GM23248 (cell line): ENCODE measurements around the gene TOLLIP. TPM values are rescaled to one million over a fixed set of nuclear protein-coding genes. Genes with fewer than 3 reads are reported as not detected.

ENCODE experiments used
- DNase-seq: peaks from one replicate; pipeline ENCODE4 v3.0.0-alpha.2; 2015
- H2AFZ ChIP-seq: fragments of 200-600 bp; sonication (generic); 2 replicates; pipeline ENCODE4 v1.6.1; 2016; ENCODE audit warnings: antibody characterized with exemption
- H3F3A ChIP-seq: fragments of 200-600 bp; sonication (generic); 2 replicates; pipeline ENCODE4 v1.6.1; 2016; ENCODE audit warnings: mild to moderate bottlenecking, antibody characterized with exemption, mixed run types; ENCODE audit not compliant: insufficient read depth
- H3K27ac ChIP-seq: fragments of 200-600 bp; sonication (generic); 2 replicates; pipeline ENCODE4 v1.5.1; 2016; ENCODE audit warnings: mild to moderate bottlenecking
- H3K27me3 ChIP-seq: fragments of 200-600 bp; sonication (generic); replicated peaks from 2 replicates; pipeline ENCODE4 v1.6.1; 2016; ENCODE audit warnings: mild to moderate bottlenecking; ENCODE audit not compliant: insufficient read depth
- H3K36me3 ChIP-seq: fragments of 200-600 bp; sonication (generic); 2 replicates; pipeline ENCODE4 v1.6.1; 2016; ENCODE audit warnings: low read depth, mild to moderate bottlenecking
- H3K4me1 ChIP-seq: fragments of 200-600 bp; sonication (generic); 2 replicates; pipeline ENCODE4 v1.6.1; 2016; ENCODE audit warnings: mild to moderate bottlenecking; ENCODE audit not compliant: insufficient read depth
- H3K4me2 ChIP-seq: fragments of 200-600 bp; sonication (generic); one replicate; pipeline ENCODE4 v1.6.1; 2016; ENCODE audit warnings: mild to moderate bottlenecking; ENCODE audit not compliant: unreplicated experiment
- H3K4me3 ChIP-seq: fragments of 200-600 bp; sonication (generic); 2 replicates; pipeline ENCODE4 v1.5.1; 2016; ENCODE audit warnings: mild to moderate bottlenecking
- H3K79me2 ChIP-seq: fragments of 200-600 bp; sonication (generic); 2 replicates; pipeline ENCODE4 v1.6.1; 2016; ENCODE audit warnings: mild to moderate bottlenecking; ENCODE audit not compliant: insufficient read depth
- H3K9ac ChIP-seq: fragments of 200-600 bp; sonication (generic); 2 replicates; pipeline ENCODE4 v1.6.1; 2016; ENCODE audit warnings: mild to moderate bottlenecking
- H3K9me2 ChIP-seq: fragments of 200-600 bp; sonication (generic); 2 replicates; pipeline ENCODE4 v1.6.1; 2016; ENCODE audit warnings: mixed run types, mild to moderate bottlenecking, moderate library complexity; ENCODE audit not compliant: insufficient read depth
- H3K9me3 ChIP-seq: fragments of 200-600 bp; sonication (generic); one replicate; pipeline ENCODE4 v1.6.1; 2017; ENCODE audit warnings: low read depth
- H4K20me1 ChIP-seq: fragments of 200-600 bp; sonication (generic); 2 replicates; pipeline ENCODE4 v1.6.0; 2016; ENCODE audit not compliant: insufficient read depth
- EZH2 ChIP-seq: fragments of 200-600 bp; sonication (generic); IDR thresholded peaks from 2 replicates; pipeline ENCODE4 v1.6.1; 2018; ENCODE audit warnings: antibody characterized with exemption, mild to moderate bottlenecking; ENCODE audit not compliant: insufficient read depth, poor library complexity, severe bottlenecking
- EZH2phosphoT487 ChIP-seq: fragments of 200-600 bp; sonication (generic); IDR thresholded peaks from 2 replicates; pipeline ENCODE4 v1.6.1; 2018; ENCODE audit warnings: antibody characterized with exemption, moderate library complexity, mild to moderate bottlenecking, low read depth; ENCODE audit not compliant: insufficient read depth
- WGBS, 2 experiments: methylation state at CpG; one replicate each; pipeline ENCODE4 v1.1.6; 2015 to 2017; ENCODE audit warnings: low lambda C conversion rate in 2 of 2, low coverage in 1 of 2; ENCODE audit errors: missing lambda C conversion rate in 2 of 2; 5-methylcytosine and 5-hydroxymethylcytosine counted together
- in situ Hi-C: fragments of 300-500 bp; cut with MboI; formaldehyde crosslinking; loops from 2 replicates; pipeline ENCODE4 v1.15.0; 2020
- polyA plus RNA-seq: library from polyadenylated mRNA; unstranded; fragments of >200 nt; fragmentation: Nextera tagmentation; extraction: Ambion mirVana; gene quantifications from 2 replicates; pipeline ENCODE4 v1.2.1, GENCODE V29; 2016
- total RNA-seq: library from RNA; depleted of rRNA; stranded (reverse); fragments of >200 nt; shearing (Covaris generic); gene quantifications from 2 replicates; pipeline ENCODE4 v1.2.3, GENCODE V29; 2014

The TOLLIP gene
- total and polyA plus RNA-seq, 2 experiments from 2014 or later: 27.3 to 57.7 TPM

- H3K36me3 ChIP-seq: no peaks in the 10 kb centered on the region
- in situ Hi-C loops: no loop called here
These were observed 20.8 kb downstream of the TOLLIP start for GRCh38 chr11:1288426-1289151.

GRCh38 chr11:1287928-1288327 is 21.5 kb downstream of the TOLLIP start:
- Histone ChIP-seq H3F3A (no peaks in the 10 kb centered on the region), H3K9me2 (no peaks in the 10 kb centered on the region), H3K4me1 (no peaks in the 10 kb centered on the region), H3K9me3 (no peaks in the 10 kb centered on the region), H3K27me3 (no peaks in the 10 kb centered on the region), H3K36me3 (no peaks in the 10 kb centered on the region), H2AFZ (no peak overlapping the region), H3K4me2 (no peak overlapping the region), H4K20me1 (no peaks in the 10 kb centered on the region), H3K9ac (no peak overlapping the region), H3K27ac (no peak overlapping the region), H3K4me3 (no peak overlapping the region), H3K79me2 (peaks cover 23% of the 10 kb centered on the region)
- in situ Hi-C loops: no loop called here
- DNase-seq: no peak
- TF ChIP-seq EZH2phosphoT487: no peak
- no peak for TF ChIP-seq EZH2
- WGBS, 2 experiments: 96 to 99% methylated on average over 8 to 9 of the region's 9 CpGs

More at GRCh38 chr11:1288426-1289151, 20.8 kb downstream of the TOLLIP start:
- Histone ChIP-seq H3K4me3 (no peak overlapping the region), H2AFZ (no peak overlapping the region), H3K27me3 (no peaks in the 10 kb centered on the region), H3K4me2 (no peak overlapping the region), H3K9ac (no peak overlapping the region), H3F3A (no peaks in the 10 kb centered on the region), H3K27ac (no peak overlapping the region), H3K9me2 (no peaks in the 10 kb centered on the region), H3K79me2 (peaks cover 23% of the 10 kb centered on the region), H3K9me3 (no peaks in the 10 kb centered on the region), H4K20me1 (no peaks in the 10 kb centered on the region), H3K4me1 (no peaks in the 10 kb centered on the region)
- no peak for DNase-seq
- 87 to 92% methylated on average over 14 to 30 of the region's 30 CpGs for WGBS, 2 experiments
- TF ChIP-seq EZH2phosphoT487 (no peak), EZH2 (no peak)

- H3K4me3 ChIP-seq: no peak overlapping the region
- no peaks in the 10 kb centered on the region for H3K9me3 ChIP-seq
- H3K36me3 ChIP-seq: no peaks in the 10 kb centered on the region
- no peak overlapping the region for H3K9ac ChIP-seq
- H4K20me1 ChIP-seq: no peaks in the 10 kb centered on the region
- WGBS, 2 experiments: 90 to 93% methylated on average over 16 to 17 of the region's 17 CpGs
- no peaks in the 10 kb centered on the region for H3K9me2 ChIP-seq
- TF ChIP-seq EZH2: no peak
- no peak for TF ChIP-seq EZH2phosphoT487
- in situ Hi-C loops: no loop called here
- peaks cover 9% of the 10 kb centered on the region; the same call in 1 of the 2 replicates for H3K79me2 ChIP-seq
- H3F3A ChIP-seq: no peaks in the 10 kb centered on the region
- no peak overlapping the region for H3K27ac ChIP-seq
- H3K4me2 ChIP-seq: no peak overlapping the region
- no peak overlapping the region for H2AFZ ChIP-seq
- DNase-seq: no peak
- H3K27me3 ChIP-seq: no peaks in the 10 kb centered on the region
- H3K4me1 ChIP-seq: 0 out of 2 replicates have a peak, but pooled peaks cover 6% of the 10 kb centered on the region
These were observed 23.6 kb downstream of the TOLLIP start for GRCh38 chr11:1285876-1286275.

- no peaks in the 10 kb centered on the region for H3K36me3 ChIP-seq
- 93 to 96% methylated on average over 23 of the region's 23 CpGs for WGBS, 2 experiments
These were observed 24.1 kb downstream of the TOLLIP start for GRCh38 chr11:1285316-1285744.

More at GRCh38 chr11:1285316-1285744, 24.1 kb downstream of the TOLLIP start:
- DNase-seq: no peak
- no peaks in the 10 kb centered on the region for H3F3A ChIP-seq
- H3K4me1 ChIP-seq: 0 out of 2 replicates have a peak, but pooled peaks cover 6% of the 10 kb centered on the region
- TF ChIP-seq EZH2phosphoT487 (no peak), EZH2 (no peak)
- H3K79me2 ChIP-seq: 0 out of 2 replicates have a peak, but pooled peaks cover 4% of the 10 kb centered on the region
- no peaks in the 10 kb centered on the region for H4K20me1 ChIP-seq
- no peaks in the 10 kb centered on the region for H3K27me3 ChIP-seq
- in situ Hi-C loops: no loop called here
- no peaks in the 10 kb centered on the region for H3K9me2 ChIP-seq
- no peak overlapping the region for H3K27ac ChIP-seq
- no peak overlapping the region for H3K9ac ChIP-seq
- H2AFZ ChIP-seq: no peak overlapping the region
- no peak overlapping the region for H3K4me3 ChIP-seq
- no peaks in the 10 kb centered on the region for H3K9me3 ChIP-seq
- H3K4me2 ChIP-seq: no peak overlapping the region
